ENCODE data around the gene DZIP3.
"Not testable (repeated sequence)": the region's sequence is repeated elsewhere in the genome, so short reads cannot be mapped to it uniquely, and the experiment has no call there.

GRCh38 chr3:108616090-108616489, 26.6 kb downstream of the DZIP3 start:
- not testable (repeated sequence) for TF ChIP-seq CTCF (conservative IDR thresholded peaks at IDR 0.05 in 1 of 2, IDR thresholded peaks at IDR 0.05 in 1 of 2; ENCODE audit: low read depth in 1 of 2, low read length in 2 of 2); EZH2 (IDR thresholded peaks at IDR 0.05; ENCODE audit: low read length, missing control alignments)
